ENCODE measurements around the gene RSRP1.
A peak's percentile ranks its signal among the peaks of the same experiment; 100 is the strongest.
"Not testable (repeated sequence)": the region's sequence is repeated elsewhere in the genome, so short reads cannot be mapped to it uniquely, and the experiment has no call there.

The RSRP1 gene

DNA sequence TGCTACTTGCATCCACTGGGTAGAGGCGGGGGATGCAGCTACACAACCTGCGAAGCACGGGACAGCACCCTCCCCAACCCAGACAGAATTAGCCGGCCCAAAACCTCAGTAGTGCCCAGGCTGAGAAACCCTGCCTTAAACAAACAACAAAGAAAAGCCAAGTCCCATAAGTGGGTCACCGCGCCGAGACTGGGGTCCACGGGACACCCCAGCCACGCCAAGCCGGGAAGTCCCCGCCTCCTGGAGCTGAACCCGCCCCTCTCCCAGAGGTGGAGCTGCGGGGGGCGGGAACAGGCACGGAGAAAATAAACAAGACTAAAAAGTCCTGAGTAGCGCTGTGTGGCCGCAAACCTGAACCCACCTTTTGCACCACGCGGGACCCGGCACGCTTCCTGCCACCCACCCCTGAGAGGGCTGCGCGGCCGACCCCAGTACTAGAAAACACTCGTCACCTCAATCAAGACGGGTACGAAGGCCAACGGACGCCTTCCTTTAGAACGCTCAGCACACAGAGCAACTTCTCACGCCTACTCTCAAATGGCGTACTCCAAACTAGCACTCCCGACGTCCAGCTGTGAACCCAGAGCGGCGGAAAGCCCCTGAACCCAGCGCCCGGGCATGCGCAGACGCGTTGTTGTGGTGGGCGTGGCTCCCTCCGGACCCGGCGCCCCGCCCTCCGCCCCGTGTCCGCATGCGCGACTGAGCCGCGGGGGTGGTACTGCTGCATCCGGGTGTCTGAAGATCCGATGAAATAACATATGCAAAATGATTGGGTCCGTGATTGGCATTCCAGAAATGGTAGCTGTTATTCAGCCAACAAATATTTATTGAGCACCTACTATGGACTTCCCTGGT, 20.3 kb upstream of the RSRP1 start:
- not testable (repeated sequence) for H3K4me3 ChIP-seq (ENCODE audit: low read depth, low read length); DNase-seq (ENCODE audit: low read depth)

DNA sequence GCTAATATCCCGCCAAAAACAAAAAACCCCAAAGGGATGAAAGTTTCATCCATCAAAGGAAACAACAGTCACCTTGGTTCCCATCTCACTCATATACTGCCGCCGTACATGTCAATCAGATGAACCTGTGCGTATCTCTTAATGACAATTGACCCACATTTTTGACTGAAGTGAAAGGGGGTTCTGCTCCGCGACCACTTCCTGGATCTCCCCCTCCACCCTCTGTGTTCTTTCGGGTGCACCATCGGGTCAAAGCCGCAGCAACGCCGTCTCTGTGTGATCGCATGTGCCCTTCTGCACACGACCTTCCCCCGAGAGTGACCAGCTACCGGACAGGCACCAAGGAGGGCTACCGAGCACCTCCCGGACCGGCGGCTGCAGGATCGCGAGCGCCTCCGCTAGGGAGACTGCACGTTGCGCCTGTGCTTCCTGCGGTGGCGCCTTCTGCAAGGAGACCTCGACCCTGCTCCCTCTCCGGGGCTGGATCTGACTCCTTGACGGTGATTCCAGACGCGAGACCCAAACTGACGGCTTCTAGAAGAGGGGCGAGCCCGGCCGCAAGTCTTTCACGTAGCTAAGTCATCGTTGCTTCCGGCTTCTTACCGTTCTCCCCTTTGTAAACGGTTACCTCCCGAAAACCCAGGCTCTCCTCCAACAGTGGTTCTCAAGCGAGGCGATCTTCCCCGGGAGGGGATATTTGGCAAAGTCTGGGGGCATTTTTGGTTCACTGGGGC, 19.5 kb upstream of the RSRP1 start:
- not testable (repeated sequence) for DNase-seq (ENCODE audit: low read depth); H3K4me3 ChIP-seq (ENCODE audit: low read depth, low read length)

DNA sequence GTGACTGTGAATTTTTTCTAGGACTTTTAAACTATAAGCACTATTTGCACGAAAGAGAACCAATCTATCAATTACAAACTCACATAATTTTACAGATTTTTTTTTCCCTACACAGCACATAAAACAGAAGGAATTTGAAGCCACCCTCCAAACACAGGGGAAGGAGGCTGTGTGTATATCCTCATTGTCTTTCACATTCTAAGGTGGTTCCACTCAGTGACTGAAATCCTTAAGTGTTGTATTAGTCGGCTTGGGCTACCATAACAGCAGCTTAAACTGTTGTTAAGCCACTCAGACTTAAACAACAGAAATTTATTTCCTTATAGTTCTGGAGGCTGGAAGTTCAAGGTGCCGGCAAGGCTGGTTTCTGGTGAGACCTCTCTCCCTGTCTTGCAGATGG, 13.1 kb upstream of the RSRP1 start:
- peak; percentile 0 for DNase-seq (ENCODE audit: low read depth)
- not testable (repeated sequence) for H3K4me3 ChIP-seq (ENCODE audit: low read depth, low read length)

DNA sequence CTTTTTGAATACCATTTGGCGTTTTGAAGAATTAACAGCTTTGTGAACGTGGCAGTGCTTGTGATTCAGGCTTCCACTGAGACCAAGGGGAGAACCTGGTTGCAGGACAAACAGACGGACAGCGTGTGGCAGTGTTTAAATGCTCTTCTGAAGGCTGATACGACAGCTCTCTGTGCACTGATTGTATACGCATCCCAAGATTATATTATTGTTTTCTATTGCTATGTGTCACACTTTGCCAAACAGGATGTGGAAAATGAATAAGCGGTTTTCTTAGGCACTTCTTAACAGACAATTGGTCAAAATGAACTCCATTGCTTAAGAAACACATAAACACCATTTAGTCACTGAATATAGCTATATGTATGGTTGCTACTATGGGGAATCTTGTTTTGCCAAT, 12.6 kb upstream of the RSRP1 start:
- H3K4me3 ChIP-seq (ENCODE audit: low read depth, low read length), result not testable (repeated sequence)
- DNase-seq (ENCODE audit: low read depth), result peak; percentile 60

DNA sequence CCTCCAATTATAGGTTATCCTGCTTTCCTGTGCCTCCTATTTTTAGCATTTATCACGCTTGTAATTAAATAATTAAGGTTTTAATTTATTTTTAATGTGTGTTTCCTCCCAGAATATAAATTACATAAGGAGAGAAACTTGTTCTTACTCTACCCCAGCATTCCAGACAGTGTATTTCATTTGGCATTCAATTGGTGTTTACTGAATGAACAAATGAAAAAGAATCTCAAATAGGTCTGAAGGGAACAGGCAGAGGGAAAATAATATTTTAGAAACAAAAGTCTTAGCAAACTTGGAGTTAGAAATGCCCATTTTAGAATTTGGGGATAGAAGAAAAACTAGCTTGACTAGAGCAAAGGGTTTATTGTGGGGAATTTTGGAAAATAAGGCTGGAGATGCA, 9.9 kb upstream of the RSRP1 start:
- DNase-seq (ENCODE audit: low read depth), result no peak
- H3K4me3 ChIP-seq (ENCODE audit: low read depth, low read length), result no peak overlapping the region
- TF ChIP-seq MYC (IDR thresholded peaks at IDR 0.05; ENCODE audit: low read depth, low read length) (no peak), POLR2A (IDR thresholded peaks at IDR 0.05; ENCODE audit: extremely low read depth, insufficient read length) (no peak)
- TF ChIP-seq, protein P1, sequence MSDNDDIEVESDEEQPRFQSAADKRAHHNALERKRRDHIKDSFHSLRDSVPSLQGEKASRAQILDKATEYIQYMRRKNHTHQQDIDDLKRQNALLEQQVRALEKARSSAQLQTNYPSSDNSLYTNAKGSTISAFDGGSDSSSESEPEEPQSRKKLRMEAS (IDR thresholded peaks at IDR 0.05; ENCODE audit: low read depth, low read length), result no peak
- TF ChIP-seq, protein P2, sequence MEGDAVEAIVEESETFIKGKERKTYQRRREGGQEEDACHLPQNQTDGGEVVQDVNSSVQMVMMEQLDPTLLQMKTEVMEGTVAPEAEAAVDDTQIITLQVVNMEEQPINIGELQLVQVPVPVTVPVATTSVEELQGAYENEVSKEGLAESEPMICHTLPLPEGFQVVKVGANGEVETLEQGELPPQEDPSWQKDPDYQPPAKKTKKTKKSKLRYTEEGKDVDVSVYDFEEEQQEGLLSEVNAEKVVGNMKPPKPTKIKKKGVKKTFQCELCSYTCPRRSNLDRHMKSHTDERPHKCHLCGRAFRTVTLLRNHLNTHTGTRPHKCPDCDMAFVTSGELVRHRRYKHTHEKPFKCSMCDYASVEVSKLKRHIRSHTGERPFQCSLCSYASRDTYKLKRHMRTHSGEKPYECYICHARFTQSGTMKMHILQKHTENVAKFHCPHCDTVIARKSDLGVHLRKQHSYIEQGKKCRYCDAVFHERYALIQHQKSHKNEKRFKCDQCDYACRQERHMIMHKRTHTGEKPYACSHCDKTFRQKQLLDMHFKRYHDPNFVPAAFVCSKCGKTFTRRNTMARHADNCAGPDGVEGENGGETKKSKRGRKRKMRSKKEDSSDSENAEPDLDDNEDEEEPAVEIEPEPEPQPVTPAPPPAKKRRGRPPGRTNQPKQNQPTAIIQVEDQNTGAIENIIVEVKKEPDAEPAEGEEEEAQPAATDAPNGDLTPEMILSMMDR (IDR thresholded peaks at IDR 0.05; ENCODE audit: low read depth, low read length), result no peak

DNA sequence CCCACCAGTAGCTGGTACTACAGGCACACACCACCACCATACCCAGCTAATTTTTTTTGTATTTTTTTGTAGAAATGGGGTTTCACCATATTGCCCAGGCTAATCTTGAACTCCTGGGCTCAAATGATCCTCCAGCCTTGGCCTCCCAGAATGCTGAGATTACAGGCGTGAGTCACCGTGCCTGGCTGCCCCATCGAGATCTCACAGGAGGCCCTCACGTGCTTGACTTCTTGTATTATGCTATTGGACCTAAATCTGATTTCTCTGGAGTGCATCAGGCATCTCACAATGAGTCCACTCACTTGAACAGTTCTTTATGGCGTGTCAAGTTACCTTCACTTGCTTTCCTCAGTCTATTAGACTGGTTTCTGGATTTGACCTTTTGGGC, 9.3 kb upstream of the RSRP1 start:
- H3K4me3 ChIP-seq (ENCODE audit: low read depth, low read length), result no peak overlapping the region
- TF ChIP-seq, protein P1 (IDR thresholded peaks at IDR 0.05; ENCODE audit: low read depth, low read length), result no peak
- TF ChIP-seq, protein P2 (IDR thresholded peaks at IDR 0.05; ENCODE audit: low read depth, low read length), result no peak
- TF ChIP-seq MYC (IDR thresholded peaks at IDR 0.05; ENCODE audit: low read depth, low read length), result no peak
- DNase-seq (ENCODE audit: low read depth), result peak; percentile 0

DNA sequence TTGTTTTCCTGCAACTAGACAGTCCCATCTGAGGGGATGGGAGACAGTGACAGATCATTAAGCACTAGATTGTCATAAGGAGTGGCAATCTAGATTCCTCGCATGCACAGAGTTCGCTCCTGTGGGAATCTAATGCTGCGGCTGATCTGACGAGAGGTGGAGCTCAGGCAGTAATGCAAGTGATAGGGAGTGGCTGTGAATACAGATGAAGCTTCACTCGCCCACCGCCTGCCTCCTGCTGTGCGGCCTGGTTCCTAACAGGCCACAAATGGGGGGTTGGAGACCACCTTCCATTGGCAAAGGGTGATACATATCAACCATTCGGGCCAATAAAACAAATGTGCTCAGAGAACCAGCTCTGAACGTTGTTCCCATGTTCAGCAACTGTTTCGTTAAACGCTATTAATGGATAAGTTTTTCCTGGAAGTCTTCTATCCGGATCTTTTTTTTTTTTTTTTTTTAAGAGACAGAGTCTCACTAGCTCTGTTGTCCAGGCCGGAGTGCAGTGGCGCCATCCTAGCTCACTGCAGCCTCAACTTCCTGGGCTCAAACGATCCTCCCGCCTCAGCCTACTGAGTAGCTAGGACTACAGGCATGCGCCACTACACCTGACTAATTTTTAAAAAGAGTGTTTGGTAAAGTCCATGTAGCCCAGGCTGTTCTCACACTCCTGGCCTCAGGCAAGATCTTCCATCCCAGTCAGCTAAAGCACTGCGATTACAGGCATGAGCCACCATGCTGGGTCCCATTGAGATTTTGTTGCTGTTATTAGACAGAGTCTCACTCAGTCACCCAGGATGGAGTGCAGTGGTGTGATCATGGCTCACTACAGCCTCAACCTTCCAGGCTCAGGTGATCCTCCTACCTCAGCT, 8.7 kb upstream of the RSRP1 start:
- no peak overlapping the region for H3K4me3 ChIP-seq (ENCODE audit: low read depth, low read length)
- TF ChIP-seq, protein P1 (IDR thresholded peaks at IDR 0.05; ENCODE audit: low read depth, low read length), result no peak
- TF ChIP-seq, protein P2 (IDR thresholded peaks at IDR 0.05; ENCODE audit: low read depth, low read length), result no peak
- no peak for TF ChIP-seq MYC (IDR thresholded peaks at IDR 0.05; ENCODE audit: low read depth, low read length)
- no peak for TF ChIP-seq POLR2A (IDR thresholded peaks at IDR 0.05; ENCODE audit: extremely low read depth, insufficient read length)
- DNase-seq (ENCODE audit: low read depth), result peak; percentile 0

DNA sequence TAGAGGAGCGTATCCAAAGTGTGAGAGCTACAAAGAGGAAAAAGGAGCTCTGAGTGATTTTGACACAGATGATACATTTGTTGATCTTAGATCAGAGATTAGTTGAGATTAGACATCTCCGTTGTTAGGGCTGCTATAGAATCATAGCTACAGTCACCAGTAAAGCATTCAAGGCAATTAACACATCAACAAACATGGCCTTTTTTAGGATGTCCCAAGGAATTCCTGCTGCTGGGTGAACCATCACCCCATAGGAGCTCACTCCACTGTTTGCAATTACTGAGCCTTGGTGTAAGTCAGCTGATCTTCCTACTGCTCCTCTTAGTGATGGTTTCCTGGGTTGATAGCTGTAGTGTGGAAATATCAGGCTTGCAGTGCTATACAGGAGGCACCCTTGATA, 6.7 kb upstream of the RSRP1 start:
- TF ChIP-seq, protein P2 (IDR thresholded peaks at IDR 0.05; ENCODE audit: low read depth, low read length), result no peak
- TF ChIP-seq POLR2A (IDR thresholded peaks at IDR 0.05; ENCODE audit: extremely low read depth, insufficient read length), result no peak
- TF ChIP-seq, protein P1 (IDR thresholded peaks at IDR 0.05; ENCODE audit: low read depth, low read length), result no peak
- TF ChIP-seq MYC (IDR thresholded peaks at IDR 0.05; ENCODE audit: low read depth, low read length), result no peak
- H3K4me3 ChIP-seq (ENCODE audit: low read depth, low read length), result no peak overlapping the region
- peak; percentile 0 for DNase-seq (ENCODE audit: low read depth)

Measured in NB4 (cell line).